H9 (cell line): ENCODE results near the gene FLOT2. TPM values are rescaled to one million over a fixed set of nuclear protein-coding genes. Genes with fewer than 3 reads are reported as not detected.

Source experiments
- DNase-seq: peaks from one replicate; pipeline ENCODE4 v3.0.0-alpha.2; 2017
- H2AFZ ChIP-seq: one replicate; pipeline ENCODE4 v1.6.1; 2013; ENCODE audit warnings: mild to moderate bottlenecking, low read length, control low read depth, moderate library complexity
- H2AK5ac ChIP-seq: 2 replicates; pipeline ENCODE4 v1.6.1; 2013; ENCODE audit warnings: low read length, control low read depth, mixed read lengths; ENCODE audit not compliant: insufficient read length
- H2BK120ac ChIP-seq: one replicate; pipeline ENCODE4 v1.6.1; 2013; ENCODE audit warnings: low read depth, mild to moderate bottlenecking, low read length, control low read depth, inconsistent platforms; ENCODE audit not compliant: poor library complexity, severe bottlenecking
- H2BK12ac ChIP-seq: 2 replicates; pipeline ENCODE4 v1.6.1; 2013; ENCODE audit warnings: low read length, control low read depth, mixed read lengths, low read depth; ENCODE audit not compliant: insufficient read length
- H2BK15ac ChIP-seq: 2 replicates; pipeline ENCODE4 v1.6.1; 2013; ENCODE audit warnings: low read depth, low read length, control low read depth
- H2BK20ac ChIP-seq: one replicate; pipeline ENCODE4 v1.6.1; 2013; ENCODE audit warnings: low read depth, mild to moderate bottlenecking, low read length, control low read depth, inconsistent platforms; ENCODE audit not compliant: poor library complexity, severe bottlenecking
- H2BK5ac ChIP-seq: 2 replicates; pipeline ENCODE4 v1.6.1; 2013; ENCODE audit warnings: low read length, control low read depth, mixed read lengths; ENCODE audit not compliant: insufficient read length
- H3K14ac ChIP-seq: 2 replicates; pipeline ENCODE4 v1.6.1; 2013; ENCODE audit warnings: low read length, control low read depth; ENCODE audit not compliant: insufficient read depth
- H3K18ac ChIP-seq: 2 replicates; pipeline ENCODE4 v1.6.1; 2013; ENCODE audit warnings: low read depth, mild to moderate bottlenecking, mixed read lengths, low read length, control low read depth; ENCODE audit not compliant: insufficient read length
- H3K23ac ChIP-seq: 2 replicates; pipeline ENCODE4 v1.6.1; 2013; ENCODE audit warnings: low read length, control low read depth, mixed read lengths, low read depth; ENCODE audit not compliant: insufficient read length
- H3K23me2 ChIP-seq: 2 replicates; pipeline ENCODE4 v1.6.1; 2013; ENCODE audit warnings: low read depth, mild to moderate bottlenecking, mixed read lengths, low read length, control low read depth; ENCODE audit not compliant: insufficient read length, poor library complexity, severe bottlenecking
- H3K27ac ChIP-seq: 2 replicates; pipeline ENCODE4 v1.5.1; 2013; ENCODE audit warnings: low read length, control low read depth, mixed read lengths, low read depth; ENCODE audit not compliant: insufficient read length
- H3K27me3 ChIP-seq: 2 replicates; pipeline ENCODE4 v1.6.1; 2013; ENCODE audit warnings: low read length, control low read depth, inconsistent platforms; ENCODE audit not compliant: insufficient read depth
- H3K4ac ChIP-seq: 2 replicates; pipeline ENCODE4 v1.6.1; 2013; ENCODE audit warnings: low read depth, mild to moderate bottlenecking, control low read depth, inconsistent platforms, low read length, moderate library complexity
- H3K4me1 ChIP-seq: 2 replicates; pipeline ENCODE4 v1.6.1; 2013; ENCODE audit warnings: low read length, control low read depth, inconsistent platforms; ENCODE audit not compliant: insufficient read depth
- H3K4me2 ChIP-seq: 2 replicates; pipeline ENCODE4 v1.6.1; 2013; ENCODE audit warnings: low read length, control low read depth, mixed read lengths; ENCODE audit not compliant: insufficient read length, insufficient read depth
- H3K56ac ChIP-seq: 2 replicates; pipeline ENCODE4 v1.6.1; 2013; ENCODE audit warnings: low read depth, mild to moderate bottlenecking, mixed read lengths, low read length, control low read depth; ENCODE audit not compliant: insufficient read length
- H3K79me1 ChIP-seq: 2 replicates; pipeline ENCODE4 v1.6.1; 2013; ENCODE audit warnings: low read depth, mild to moderate bottlenecking, moderate library complexity, low read length, control low read depth, inconsistent platforms; ENCODE audit not compliant: insufficient read depth, poor library complexity, severe bottlenecking
- H3K79me2 ChIP-seq: 2 replicates; pipeline ENCODE4 v1.6.1; 2013; ENCODE audit warnings: low read length, control low read depth, inconsistent platforms; ENCODE audit not compliant: insufficient read depth
- H3K9ac ChIP-seq: 2 replicates; pipeline ENCODE4 v1.6.1; 2013; ENCODE audit warnings: low read length, control low read depth, mixed read lengths; ENCODE audit not compliant: insufficient read length; ENCODE audit errors: extremely low read depth
- H3K9me3 ChIP-seq: one replicate; pipeline ENCODE4 v1.6.1; 2013; ENCODE audit warnings: low read depth, low read length, inconsistent platforms; ENCODE audit not compliant: control insufficient read depth
- H3T11ph ChIP-seq: one replicate; pipeline ENCODE4 v1.6.1; 2013; ENCODE audit warnings: mild to moderate bottlenecking, low read length, control low read depth, inconsistent platforms
- H4K20me1 ChIP-seq: one replicate; pipeline ENCODE4 v1.6.1; 2013; ENCODE audit not compliant: control insufficient read depth, insufficient read length, insufficient read depth
- H4K5ac ChIP-seq: 2 replicates; pipeline ENCODE4 v1.6.1; 2013; ENCODE audit warnings: low read depth, mild to moderate bottlenecking, mixed read lengths, low read length, control low read depth; ENCODE audit not compliant: insufficient read length
- H4K8ac ChIP-seq: replicated peaks from 2 replicates; pipeline ENCODE4 v1.6.1; 2013; ENCODE audit warnings: low read length, control low read depth, mixed read lengths, low read depth; ENCODE audit not compliant: insufficient read length
- H4K91ac ChIP-seq: 2 replicates; pipeline ENCODE4 v1.6.1; 2013; ENCODE audit warnings: low read depth, mild to moderate bottlenecking, moderate library complexity, mixed read lengths, low read length, control low read depth; ENCODE audit not compliant: insufficient read length
- H3K27ac Mint-ChIP-seq, 3 experiments: 2 replicates in 2 of 3; 3 replicates in 1 of 3; pipeline ENCODE4 v1.8.0; 2020 to 2021; ENCODE audit warnings: mixed read lengths in 3 of 3, mild to moderate bottlenecking in 1 of 3, moderate library complexity in 1 of 3
- H3K27me3 Mint-ChIP-seq: 2 replicates; pipeline ENCODE4 v1.8.0; 2021; ENCODE audit warnings: low read depth, mild to moderate bottlenecking, moderate library complexity, mixed read lengths
- H3K36me3 Mint-ChIP-seq, 3 experiments: 2 replicates in 2 of 3; 3 replicates in 1 of 3; pipeline ENCODE4 v1.8.0; 2020 to 2021; ENCODE audit warnings: low read depth in 3 of 3, mixed read lengths in 3 of 3; ENCODE audit not compliant: insufficient read depth in 1 of 3
- H3K4me1 Mint-ChIP-seq, 2 experiments: 2 replicates each; pipeline ENCODE4 v1.8.0; 2020; ENCODE audit warnings: mixed read lengths in 2 of 2
- H3K4me3 Mint-ChIP-seq, 2 experiments: 2 replicates in 1 of 2; 3 replicates in 1 of 2; pipeline ENCODE4 v1.8.0; 2020 to 2021; ENCODE audit warnings: mild to moderate bottlenecking in 2 of 2, mixed read lengths in 2 of 2, moderate library complexity in 1 of 2
- H3K9me3 Mint-ChIP-seq, 2 experiments: 2 replicates in 1 of 2; 3 replicates in 1 of 2; pipeline ENCODE4 v1.8.0; 2020; ENCODE audit warnings: mild to moderate bottlenecking in 2 of 2, mixed read lengths in 2 of 2, moderate library complexity in 1 of 2
- WGBS: extraction: QIAGEN DNeasy Blood & Tissue Kit; methylation state at CpG from one replicate; pipeline ENCODE4 v1.1.7; 2013; ENCODE audit warnings: missing lambda C conversion rate, low lambda C conversion rate, mixed read lengths; ENCODE audit not compliant: insufficient read length; ENCODE audit errors: extremely low coverage; 5-methylcytosine and 5-hydroxymethylcytosine counted together
- total RNA-seq: library from RNA; stranded (reverse); gene quantifications from 2 replicates; pipeline ENCODE4 v1.2.1, GENCODE V29; 2021
- TF ChIP-seq, protein P1 (sequence below): fragments of 200-600 bp; sonication (generic); conservative IDR thresholded peaks from 3 replicates; pipeline ENCODE4 v1.8.0; 2021; ENCODE audit warnings: antibody characterized with exemption, mild to moderate bottlenecking

Gene FLOT2
- total RNA-seq, 1 experiment from 2014 or later, result 173 TPM

DNA sequence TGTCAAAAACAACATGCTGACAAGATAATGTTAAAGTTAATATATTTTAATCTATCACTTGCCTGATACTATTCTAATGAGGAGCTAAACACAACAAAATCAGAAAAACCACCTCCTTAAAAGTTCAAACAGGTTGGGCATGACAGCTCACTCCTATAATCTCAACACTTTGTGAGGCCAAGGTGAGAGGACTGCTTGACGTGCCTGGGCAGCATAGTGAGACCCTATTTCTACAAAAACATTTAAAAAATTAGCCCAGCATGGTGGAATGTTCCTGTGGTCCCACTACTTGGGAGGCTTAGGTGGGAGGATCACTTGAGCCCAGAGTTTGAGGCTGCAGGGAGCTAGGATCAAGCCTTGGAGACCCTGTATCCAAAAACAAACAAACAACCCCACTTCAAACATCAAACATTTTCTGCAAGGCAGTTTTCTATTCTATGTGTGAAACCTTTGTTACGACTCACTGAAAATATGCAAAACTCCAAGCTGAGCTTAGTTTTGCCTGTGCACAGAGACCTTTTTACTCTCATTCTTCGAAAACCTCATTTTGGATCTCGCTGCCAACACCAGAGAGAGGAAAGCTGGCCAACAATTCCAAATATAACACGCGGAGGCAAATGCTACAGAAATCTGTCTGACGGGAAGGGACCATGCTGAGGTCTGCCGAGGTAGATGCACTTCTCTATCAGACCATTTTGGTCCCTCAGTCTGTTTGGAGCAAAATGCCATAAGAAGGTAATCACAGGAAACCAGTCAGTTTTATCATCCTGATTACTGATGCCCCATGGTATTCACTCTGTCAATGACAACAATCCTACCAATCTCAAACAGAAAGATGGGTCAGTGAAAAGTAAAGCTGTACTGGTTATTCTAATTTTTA, 47.6 kb upstream of the FLOT2 start:
- no peak overlapping the region for H3K4me3 Mint-ChIP-seq

More for the DNA sequence above, 47.6 kb upstream of the FLOT2 start:
- no peak overlapping the region for H4K91ac ChIP-seq
- H2BK20ac ChIP-seq, result no peak overlapping the region
- H2AK5ac ChIP-seq, result no peak overlapping the region
- peaks cover 63% of the 10 kb centered on the region for H3K79me2 ChIP-seq
- Mint-ChIP-seq H3K9me3 (no peaks in the 10 kb centered on the region), H3K36me3 (peaks cover 18 to 69% (median 53%) of the 10 kb centered on the region in 3 experiments; a peak in 6 of 7 replicates), H3K27ac (peak overlapping the region in 1 of 3 experiments; percentile 20; a peak in 1 of 7 replicates), H3K4me1 (peaks cover 34 to 35% of the 10 kb centered on the region in 2 experiments), H3K27me3 (no peaks in the 10 kb centered on the region)
- no peak overlapping the region for H3K14ac ChIP-seq
- no peak overlapping the region for H2BK12ac ChIP-seq
- TF ChIP-seq, protein P1, sequence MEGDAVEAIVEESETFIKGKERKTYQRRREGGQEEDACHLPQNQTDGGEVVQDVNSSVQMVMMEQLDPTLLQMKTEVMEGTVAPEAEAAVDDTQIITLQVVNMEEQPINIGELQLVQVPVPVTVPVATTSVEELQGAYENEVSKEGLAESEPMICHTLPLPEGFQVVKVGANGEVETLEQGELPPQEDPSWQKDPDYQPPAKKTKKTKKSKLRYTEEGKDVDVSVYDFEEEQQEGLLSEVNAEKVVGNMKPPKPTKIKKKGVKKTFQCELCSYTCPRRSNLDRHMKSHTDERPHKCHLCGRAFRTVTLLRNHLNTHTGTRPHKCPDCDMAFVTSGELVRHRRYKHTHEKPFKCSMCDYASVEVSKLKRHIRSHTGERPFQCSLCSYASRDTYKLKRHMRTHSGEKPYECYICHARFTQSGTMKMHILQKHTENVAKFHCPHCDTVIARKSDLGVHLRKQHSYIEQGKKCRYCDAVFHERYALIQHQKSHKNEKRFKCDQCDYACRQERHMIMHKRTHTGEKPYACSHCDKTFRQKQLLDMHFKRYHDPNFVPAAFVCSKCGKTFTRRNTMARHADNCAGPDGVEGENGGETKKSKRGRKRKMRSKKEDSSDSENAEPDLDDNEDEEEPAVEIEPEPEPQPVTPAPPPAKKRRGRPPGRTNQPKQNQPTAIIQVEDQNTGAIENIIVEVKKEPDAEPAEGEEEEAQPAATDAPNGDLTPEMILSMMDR, result no peak
- no peak overlapping the region for H3K23ac ChIP-seq
- H3K27ac ChIP-seq, result no peak overlapping the region
- no peaks in the 10 kb centered on the region for H3K4me1 ChIP-seq
- no peak overlapping the region for H3K4ac ChIP-seq
- no peak overlapping the region for H3K56ac ChIP-seq
- H4K5ac ChIP-seq, result no peak overlapping the region
- H3K4me2 ChIP-seq, result no peak overlapping the region
- WGBS, result no CpG with 5 or more reads among the region's 8 CpGs
- H3K9ac ChIP-seq, result no peak overlapping the region
- H4K20me1 ChIP-seq, result no peaks in the 10 kb centered on the region
- H3K9me3 ChIP-seq, result no peaks in the 10 kb centered on the region
- no peak overlapping the region for H2BK5ac ChIP-seq
- no peaks in the 10 kb centered on the region for H3K27me3 ChIP-seq
- DNase-seq, result no peak
- no peak overlapping the region for H2BK120ac ChIP-seq
- H3T11ph ChIP-seq, result no peak overlapping the region
- no peak overlapping the region for H3K18ac ChIP-seq
- H3K23me2 ChIP-seq, result peaks cover 8% of the 10 kb centered on the region
- peaks cover 6% of the 10 kb centered on the region for H3K79me1 ChIP-seq
- no peak overlapping the region for H2AFZ ChIP-seq
- no peak overlapping the region for H2BK15ac ChIP-seq
- no peak overlapping the region for H4K8ac ChIP-seq
